ENCODE results near the gene ZNF423. TPM values are rescaled to one million over a fixed set of nuclear protein-coding genes. Genes with fewer than 3 reads are reported as not detected.

Gene ZNF423
- total and polyA plus RNA-seq, 7 donors: 2.3 to 30.7 (median 14.4) TPM

DNA sequence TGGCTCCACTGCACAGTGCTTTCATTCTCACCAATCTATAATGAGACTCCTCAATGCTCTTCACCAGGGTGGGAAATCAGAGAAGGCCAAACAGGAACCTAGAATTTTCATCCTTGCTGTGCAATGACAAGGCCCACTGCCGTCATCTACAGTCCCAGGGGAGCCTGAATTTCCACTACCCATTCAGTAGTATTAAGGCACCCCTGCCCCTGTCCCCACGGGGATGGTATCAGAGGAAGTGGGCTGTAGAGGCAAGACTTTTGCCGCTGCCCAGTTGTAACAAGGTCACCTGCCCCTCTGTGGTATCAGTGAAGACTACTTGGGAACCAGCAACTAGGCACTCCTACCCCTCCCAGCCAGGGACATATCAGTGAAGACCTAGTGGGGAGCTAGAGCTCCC lies 377.8 kb downstream of the ZNF423 start:
- no peak for TF ChIP-seq CTCF (IDR thresholded peaks at IDR 0.05)
- no peaks in the 10 kb centered on the region for H3K36me3 ChIP-seq (ENCODE audit: insufficient read depth in 1 of 2, low read depth in 1 of 2)
- no peak overlapping the region for H3K4me3 ChIP-seq
- intact Hi-C loops (cut with DNase I): no loop called here
- no peak for ATAC-seq
- 87 to 89% (median 88%) methylated on average over 3 of the region's 3 CpGs for WGBS, 3 donors
- no peak overlapping the region for H3K27ac ChIP-seq
- H3K4me1 ChIP-seq: no peaks in the 10 kb centered on the region
- DNase-seq: no peak
- no peaks in the 10 kb centered on the region for H3K9me3 ChIP-seq
- peaks cover 0 to 3% (median 0%) of the 10 kb centered on the region in 3 donors for H3K27me3 ChIP-seq (ENCODE audit: insufficient read depth in 3 of 3, low read length in 2 of 3)

- no peak for TF ChIP-seq CTCF (IDR thresholded peaks at IDR 0.05)
- Histone ChIP-seq H3K9me3 (no peaks in the 10 kb centered on the region), H3K4me3 (no peak overlapping the region), H3K4me1 (no peaks in the 10 kb centered on the region), H3K36me3 (ENCODE audit: insufficient read depth in 1 of 2, low read depth in 1 of 2) (no peaks in the 10 kb centered on the region), H3K27ac (no peak overlapping the region), H3K27me3 (ENCODE audit: insufficient read depth in 3 of 3, low read length in 2 of 3) (peaks cover 0 to 3% (median 0%) of the 10 kb centered on the region in 3 donors)
- intact Hi-C loops (cut with DNase I): no loop called here
- DNase-seq (no peak), ATAC-seq (no peak)
These were observed 378.5 kb downstream of the ZNF423 start for GRCh38 chr16:49477250-49477895.

DNA sequence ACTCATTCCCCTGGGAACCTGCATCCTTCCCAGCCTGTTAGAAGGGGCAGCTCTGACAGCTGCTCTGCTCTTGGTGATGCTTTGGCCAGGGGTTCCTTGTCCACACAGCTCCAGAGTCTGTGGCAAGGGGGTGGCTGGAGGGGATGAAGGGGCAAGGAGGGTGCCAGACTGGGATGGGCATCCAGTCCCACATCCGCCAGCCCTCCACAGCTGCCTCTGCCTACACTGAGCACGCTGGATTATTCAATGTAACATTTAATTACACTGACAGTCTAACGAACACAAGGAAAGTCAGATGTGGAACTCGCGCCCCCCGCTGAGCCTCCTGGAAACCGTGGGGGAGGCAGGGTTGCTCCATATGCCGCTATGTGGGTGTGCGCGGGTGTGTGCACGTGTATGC lies 381.2 kb downstream of the ZNF423 start:
- Histone ChIP-seq H3K4me1 (no peaks in the 10 kb centered on the region), H3K4me3 (no peak overlapping the region), H3K27ac (no peak overlapping the region), H3K27me3 (ENCODE audit: insufficient read depth in 3 of 3, low read length in 2 of 3) (peaks cover 0 to 3% (median 0%) of the 10 kb centered on the region in 3 donors), H3K36me3 (ENCODE audit: insufficient read depth in 1 of 2, low read depth in 1 of 2) (no peaks in the 10 kb centered on the region), H3K9me3 (no peaks in the 10 kb centered on the region)
- DNase-seq: peak in 1 of 2 donors; percentile 39
- intact Hi-C loops (cut with DNase I): loop anchor here in 1 of 2 donors (1.0 kb wide), 1 partner anchor 27 kb away; no protein-coding TSS in a partner anchor
- ATAC-seq: no peak
- WGBS, 3 donors: 46 to 62% (median 50%) methylated on average over 11 of the region's 11 CpGs
- no peak for TF ChIP-seq CTCF (IDR thresholded peaks at IDR 0.05)

- H3K27me3 ChIP-seq (ENCODE audit: insufficient read depth in 3 of 3, low read length in 2 of 3): peaks cover 0 to 3% (median 0%) of the 10 kb centered on the region in 3 donors
- H3K4me1 ChIP-seq: no peaks in the 10 kb centered on the region
- H3K9me3 ChIP-seq: no peaks in the 10 kb centered on the region
- no peak overlapping the region for H3K4me3 ChIP-seq
- intact Hi-C loops (cut with DNase I): loop anchor here in 1 of 2 donors (1.0 kb wide), 1 partner anchor 28 kb away; no protein-coding TSS in a partner anchor
- ATAC-seq (no peak), DNase-seq (peak in 1 of 2 donors; percentile 19)
- 52 to 79% (median 66%) methylated on average over 5 of the region's 5 CpGs for WGBS, 3 donors
- TF ChIP-seq CTCF (IDR thresholded peaks at IDR 0.05): no peak
- H3K27ac ChIP-seq: no peak overlapping the region
- no peaks in the 10 kb centered on the region for H3K36me3 ChIP-seq (ENCODE audit: insufficient read depth in 1 of 2, low read depth in 1 of 2)
These were observed 382.1 kb downstream of the ZNF423 start for GRCh38 chr16:49473773-49474172.

- 64 to 85% (median 69%) methylated on average over 5 of the region's 5 CpGs for WGBS, 3 donors
- Histone ChIP-seq H3K27me3 (ENCODE audit: insufficient read depth in 3 of 3, low read length in 2 of 3) (peaks cover 0 to 3% (median 0%) of the 10 kb centered on the region in 3 donors), H3K9me3 (no peaks in the 10 kb centered on the region), H3K27ac (no peak overlapping the region), H3K4me1 (no peaks in the 10 kb centered on the region), H3K4me3 (no peak overlapping the region), H3K36me3 (ENCODE audit: insufficient read depth in 1 of 2, low read depth in 1 of 2) (no peaks in the 10 kb centered on the region)
- intact Hi-C loops (cut with DNase I): no loop called here
- ATAC-seq (no peak), DNase-seq (peak in 1 of 2 donors; percentile 28)
- TF ChIP-seq CTCF (IDR thresholded peaks at IDR 0.05): no peak
These were observed 382.8 kb downstream of the ZNF423 start for GRCh38 chr16:49473131-49473530.

All from psoas muscle (tissue), 8 donors.